Liver (tissue), 9 donors: ENCODE measurements around the gene LHX3. TPM values are rescaled to one million over a fixed set of nuclear protein-coding genes. Genes with fewer than 3 reads are reported as not detected.

Source experiments
- DNase-seq: peaks from one replicate; pipeline ENCODE4 v3.0.0-alpha.2; 2017; ENCODE audit warnings: low spot score
- H3K27ac ChIP-seq, 2 donors: one replicate each; pipeline ENCODE4 v1.7.0; 2013; ENCODE audit warnings: inconsistent platforms in 2 of 2, low read length in 2 of 2, control low read depth in 1 of 2, low read depth in 1 of 2, mild to moderate bottlenecking in 1 of 2
- H3K27me3 ChIP-seq, 4 donors: one replicate each; pipeline versions ENCODE4 v1.6.1 to v1.7.0; 2013; ENCODE audit warnings: low read length in 3 of 4, inconsistent platforms in 1 of 4, mild to moderate bottlenecking in 1 of 4, moderate library complexity in 1 of 4; ENCODE audit not compliant: control insufficient read depth in 4 of 4, insufficient read depth in 4 of 4
- H3K36me3 ChIP-seq, 4 donors: one replicate each; pipeline versions ENCODE4 v1.6.1 to v1.7.0; 2013; ENCODE audit warnings: low read length in 3 of 4, mild to moderate bottlenecking in 3 of 4, low read depth in 1 of 4, moderate library complexity in 1 of 4; ENCODE audit not compliant: control insufficient read depth in 4 of 4, insufficient read depth in 3 of 4
- H3K4me1 ChIP-seq, 4 donors: one replicate each; pipeline versions ENCODE4 v1.6.1 to v1.7.0; 2013; ENCODE audit warnings: low read length in 3 of 4, mild to moderate bottlenecking in 3 of 4, moderate library complexity in 1 of 4; ENCODE audit not compliant: control insufficient read depth in 4 of 4, insufficient read depth in 4 of 4
- H3K4me3 ChIP-seq, 3 donors: one replicate each; pipeline versions ENCODE4 v1.6.1 to v1.7.0; 2013; ENCODE audit warnings: low read length in 3 of 3, control low read depth in 1 of 3, low read depth in 1 of 3, mild to moderate bottlenecking in 1 of 3
- H3K9ac ChIP-seq, 2 donors: one replicate each; pipeline ENCODE4 v1.7.0; 2013; ENCODE audit warnings: low read length in 2 of 2, mild to moderate bottlenecking in 2 of 2, moderate library complexity in 2 of 2, control low read depth in 1 of 2, low read depth in 1 of 2
- H3K9me3 ChIP-seq, 4 donors: one replicate each; pipeline versions ENCODE4 v1.6.1 to v1.7.0; 2013; ENCODE audit warnings: low read length in 3 of 4; ENCODE audit not compliant: control insufficient read depth in 4 of 4
- ATF3 ChIP-seq: IDR thresholded peaks from 2 replicates; pipeline ENCODE4 v1.6.1; 2016; ENCODE audit warnings: antibody characterized with exemption
- CTCF ChIP-seq: fragments of 150-350 bp; IDR thresholded peaks from 2 replicates; pipeline ENCODE4 v1.5.1; 2017; ENCODE audit warnings: improper control_type of control experiment, low read depth, low read length; ENCODE audit not compliant: missing input control
- EGR1 ChIP-seq, 2 donors: IDR thresholded peaks; 2 replicates each; pipeline ENCODE4 v1.6.1; 2016 to 2018; ENCODE audit warnings: antibody characterized with exemption in 2 of 2, low read depth in 2 of 2
- FOXA2 ChIP-seq: IDR thresholded peaks from 2 replicates; pipeline ENCODE4 v1.6.1; 2016; ENCODE audit warnings: antibody characterized with exemption
- GABPA ChIP-seq, 2 donors: IDR thresholded peaks in 1 of 2; conservative IDR thresholded peaks in 1 of 2; 2 replicates each; pipeline ENCODE4 v1.6.1; 2016; ENCODE audit warnings: antibody characterized with exemption in 2 of 2, mild to moderate bottlenecking in 1 of 2, moderate library complexity in 1 of 2
- HNF4A ChIP-seq, 2 donors: conservative IDR thresholded peaks; 2 replicates each; pipeline ENCODE4 v1.6.1; 2016; ENCODE audit warnings: antibody characterized with exemption in 2 of 2, mild to moderate bottlenecking in 2 of 2
- HNF4G ChIP-seq: IDR thresholded peaks from 2 replicates; pipeline ENCODE4 v1.6.1; 2016; ENCODE audit warnings: antibody characterized with exemption
- MAX ChIP-seq: IDR thresholded peaks from 2 replicates; pipeline ENCODE4 v1.6.1; 2016; ENCODE audit warnings: antibody characterized with exemption
- RAD21 ChIP-seq, 2 donors: IDR thresholded peaks; 2 replicates each; pipeline ENCODE4 v1.6.1; 2016; ENCODE audit warnings: antibody characterized with exemption in 2 of 2, mild to moderate bottlenecking in 2 of 2
- REST ChIP-seq: IDR thresholded peaks from 2 replicates; pipeline ENCODE4 v1.6.1; 2016; ENCODE audit warnings: antibody characterized with exemption, mild to moderate bottlenecking
- RXRA ChIP-seq, 2 donors: IDR thresholded peaks; 2 replicates each; pipeline ENCODE4 v1.6.1; 2017 to 2018; ENCODE audit warnings: antibody characterized with exemption in 2 of 2, mild to moderate bottlenecking in 1 of 2
- SP1 ChIP-seq: IDR thresholded peaks from 2 replicates; pipeline ENCODE4 v1.6.1; 2018; ENCODE audit warnings: antibody characterized with exemption, mild to moderate bottlenecking
- TAF1 ChIP-seq: conservative IDR thresholded peaks from 2 replicates; pipeline ENCODE4 v1.6.1; 2016; ENCODE audit warnings: antibody characterized with exemption, mild to moderate bottlenecking
- YY1 ChIP-seq: IDR thresholded peaks from 2 replicates; pipeline ENCODE4 v1.6.1; 2016; ENCODE audit warnings: antibody characterized with exemption, mild to moderate bottlenecking
- ZBTB33 ChIP-seq: IDR thresholded peaks from 2 replicates; pipeline ENCODE4 v1.6.1; 2016; ENCODE audit warnings: antibody characterized with exemption
- WGBS: extraction: QIAGEN DNeasy Blood & Tissue Kit; methylation state at CpG from one replicate; pipeline ENCODE4 v1.1.7; 2013; 5-methylcytosine and 5-hydroxymethylcytosine counted together
- polyA plus RNA-seq, 2 donors: library from polyadenylated mRNA; stranded (reverse) in 1 of 2; unstranded in 1 of 2; fragments of 200-250 nt in 1 of 2; fragments of >200 nt in 1 of 2; fragmentation: Nextera tagmentation in 1 of 2; extraction: Ambion mirVana in 1 of 2; gene quantifications; one replicate each; pipeline versions ENCODE4 v1.2.1 to v1.2.3, GENCODE V29; 2013 to 2015
- total RNA-seq, 2 donors: library from RNA; depleted of rRNA; stranded (reverse); fragments of >200 nt; gene quantifications; one replicate each; pipeline ENCODE4 v1.2.3, GENCODE V29; 2014
- donor health status: healthy.
- donor health status: healthy.
- donor health status: healthy.
- donor health status: healthy.
- donor health status: healthy.

LHX3 gene
- total and polyA plus RNA-seq, 4 donors = not detected

GRCh38 chr9:136190237-136190601 lies 14.7 kb downstream of the LHX3 start (continued):
- TF ChIP-seq EGR1 (IDR thresholded peaks at IDR 0.05; ENCODE audit: low read depth in 2 of 2) = no peak
- TF ChIP-seq HNF4G = no peak
- TF ChIP-seq HNF4A (conservative IDR thresholded peaks at IDR 0.05) = no peak
- TF ChIP-seq SP1 = no peak

GRCh38 chr9:136189394-136190236 lies 15.3 kb downstream of the LHX3 start:
- H3K9ac ChIP-seq = no peak overlapping the region
- H3K27ac ChIP-seq = no peak overlapping the region
- peaks cover 0 to 27% (median 2%) of the 10 kb centered on the region in 4 donors for H3K27me3 ChIP-seq
- TF ChIP-seq ATF3 (no peak), YY1 (no peak), RAD21 (IDR thresholded peaks at IDR 0.05) (no peak), HNF4G (no peak), HNF4A (conservative IDR thresholded peaks at IDR 0.05) (no peak), CTCF (no peak), GABPA (IDR thresholded peaks at IDR 0.05 in 1 of 2, conservative IDR thresholded peaks at IDR 0.05 in 1 of 2) (no peak), MAX (no peak), TAF1 (no peak), FOXA2 (no peak), REST (no peak), ZBTB33 (no peak), RXRA (IDR thresholded peaks at IDR 0.05) (no peak), EGR1 (IDR thresholded peaks at IDR 0.05; ENCODE audit: low read depth in 2 of 2) (no peak)
- H3K4me1 ChIP-seq = peaks cover 0 to 6% (median 2%) of the 10 kb centered on the region in 4 donors
- no peaks in the 10 kb centered on the region for H3K9me3 ChIP-seq
- DNase-seq = no peak
- H3K4me3 ChIP-seq = no peak overlapping the region
- no peaks in the 10 kb centered on the region for H3K36me3 ChIP-seq
- 38% methylated on average over 28 of the region's 28 CpGs for WGBS
